Mesothelial cell of epicardium (in vitro differentiated cells): ENCODE measurements around the gene THRSP. TPM values are rescaled to one million over a fixed set of nuclear protein-coding genes. Genes with fewer than 3 reads are reported as not detected.
"Not testable (repeated sequence)": the region's sequence is repeated elsewhere in the genome, so short reads cannot be mapped to it uniquely, and the experiment has no call there.

Experiments
- DNase-seq, 2 experiments: peaks; one replicate each; pipeline ENCODE4 v3.0.0; 2021; ENCODE audit warnings: low spot score in 2 of 2; ENCODE audit not compliant: unreplicated experiment in 2 of 2
- H3K27ac Mint-ChIP-seq: 2 replicates; pipeline ENCODE4 v1.8.0; 2021; ENCODE audit warnings: mixed read lengths
- H3K27me3 Mint-ChIP-seq: 2 replicates; pipeline ENCODE4 v1.8.0; 2021; ENCODE audit warnings: low read depth, mixed read lengths
- H3K36me3 Mint-ChIP-seq: 2 replicates; pipeline ENCODE4 v1.8.0; 2021; ENCODE audit warnings: mixed read lengths
- H3K4me1 Mint-ChIP-seq: 2 replicates; pipeline ENCODE4 v1.8.0; 2021; ENCODE audit warnings: mixed read lengths
- H3K4me3 Mint-ChIP-seq: 2 replicates; pipeline ENCODE4 v1.8.0; 2021; ENCODE audit warnings: mild to moderate bottlenecking, moderate library complexity, mixed read lengths
- H3K9me3 Mint-ChIP-seq: 2 replicates; pipeline ENCODE4 v1.8.0; 2021; ENCODE audit warnings: mixed read lengths
- total RNA-seq: library from RNA; stranded (reverse); gene quantifications from 3 replicates; pipeline ENCODE4 v1.2.1, GENCODE V29; 2021
- TF ChIP-seq, protein P1 (sequence below): fragments of 200-600 bp; sonication (generic); IDR thresholded peaks from one replicate; pipeline ENCODE4 v1.5.0; 2021; ENCODE audit warnings: antibody characterized with exemption; ENCODE audit not compliant: unreplicated experiment

Gene THRSP
- total RNA-seq, 1 donor from 2014 or later = 0.31 TPM

DNA sequence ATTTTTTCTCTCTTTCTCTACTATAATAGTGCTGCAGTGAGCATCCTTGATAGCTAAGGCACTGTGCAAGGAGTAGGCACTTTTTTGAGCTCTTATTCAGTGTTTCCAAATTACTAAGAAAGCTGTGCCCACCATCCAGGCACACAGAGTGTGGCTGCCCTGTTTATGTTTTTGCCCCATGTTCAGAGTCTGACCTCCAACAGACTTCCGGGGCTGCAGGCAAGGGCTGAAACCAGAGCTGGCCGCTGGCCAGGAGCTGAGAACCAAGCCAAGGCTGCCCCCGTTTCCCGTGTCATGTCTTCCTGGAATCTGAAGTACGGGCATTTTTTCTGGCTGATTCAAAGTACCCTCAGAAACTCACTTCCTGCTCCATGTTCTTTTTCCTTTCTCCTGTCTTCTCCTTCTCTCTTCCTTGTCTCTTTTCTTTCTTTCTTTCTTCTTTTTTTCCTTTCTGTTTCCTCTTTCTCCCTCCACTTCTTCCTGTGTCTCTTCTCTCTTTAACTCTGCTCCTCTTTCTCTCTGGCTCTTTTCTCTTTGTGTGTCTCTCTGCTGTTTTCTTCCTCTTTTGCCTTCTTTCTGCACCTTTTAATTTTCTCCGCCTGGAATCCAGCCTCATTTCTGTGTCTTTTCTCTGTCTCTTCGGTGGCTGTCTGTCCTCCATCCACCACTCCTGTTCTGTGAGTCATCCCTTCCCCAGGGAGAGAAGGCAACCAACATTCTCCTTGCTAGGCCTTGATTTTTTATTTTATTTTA is 23.6 kb upstream of the THRSP start:
- TF ChIP-seq, protein P1, sequence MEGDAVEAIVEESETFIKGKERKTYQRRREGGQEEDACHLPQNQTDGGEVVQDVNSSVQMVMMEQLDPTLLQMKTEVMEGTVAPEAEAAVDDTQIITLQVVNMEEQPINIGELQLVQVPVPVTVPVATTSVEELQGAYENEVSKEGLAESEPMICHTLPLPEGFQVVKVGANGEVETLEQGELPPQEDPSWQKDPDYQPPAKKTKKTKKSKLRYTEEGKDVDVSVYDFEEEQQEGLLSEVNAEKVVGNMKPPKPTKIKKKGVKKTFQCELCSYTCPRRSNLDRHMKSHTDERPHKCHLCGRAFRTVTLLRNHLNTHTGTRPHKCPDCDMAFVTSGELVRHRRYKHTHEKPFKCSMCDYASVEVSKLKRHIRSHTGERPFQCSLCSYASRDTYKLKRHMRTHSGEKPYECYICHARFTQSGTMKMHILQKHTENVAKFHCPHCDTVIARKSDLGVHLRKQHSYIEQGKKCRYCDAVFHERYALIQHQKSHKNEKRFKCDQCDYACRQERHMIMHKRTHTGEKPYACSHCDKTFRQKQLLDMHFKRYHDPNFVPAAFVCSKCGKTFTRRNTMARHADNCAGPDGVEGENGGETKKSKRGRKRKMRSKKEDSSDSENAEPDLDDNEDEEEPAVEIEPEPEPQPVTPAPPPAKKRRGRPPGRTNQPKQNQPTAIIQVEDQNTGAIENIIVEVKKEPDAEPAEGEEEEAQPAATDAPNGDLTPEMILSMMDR = no peak
- H3K36me3 Mint-ChIP-seq = no peaks in the 10 kb centered on the region
- peak overlapping the region; percentile 99 for H3K27ac Mint-ChIP-seq
- peaks cover 13% of the 10 kb centered on the region for H3K4me1 Mint-ChIP-seq
- peaks cover 3% of the 10 kb centered on the region for H3K9me3 Mint-ChIP-seq
- H3K4me3 Mint-ChIP-seq = peak overlapping the region; percentile 4
- H3K27me3 Mint-ChIP-seq = no peaks in the 10 kb centered on the region
- peak; percentile 44 to 70 for DNase-seq

DNA sequence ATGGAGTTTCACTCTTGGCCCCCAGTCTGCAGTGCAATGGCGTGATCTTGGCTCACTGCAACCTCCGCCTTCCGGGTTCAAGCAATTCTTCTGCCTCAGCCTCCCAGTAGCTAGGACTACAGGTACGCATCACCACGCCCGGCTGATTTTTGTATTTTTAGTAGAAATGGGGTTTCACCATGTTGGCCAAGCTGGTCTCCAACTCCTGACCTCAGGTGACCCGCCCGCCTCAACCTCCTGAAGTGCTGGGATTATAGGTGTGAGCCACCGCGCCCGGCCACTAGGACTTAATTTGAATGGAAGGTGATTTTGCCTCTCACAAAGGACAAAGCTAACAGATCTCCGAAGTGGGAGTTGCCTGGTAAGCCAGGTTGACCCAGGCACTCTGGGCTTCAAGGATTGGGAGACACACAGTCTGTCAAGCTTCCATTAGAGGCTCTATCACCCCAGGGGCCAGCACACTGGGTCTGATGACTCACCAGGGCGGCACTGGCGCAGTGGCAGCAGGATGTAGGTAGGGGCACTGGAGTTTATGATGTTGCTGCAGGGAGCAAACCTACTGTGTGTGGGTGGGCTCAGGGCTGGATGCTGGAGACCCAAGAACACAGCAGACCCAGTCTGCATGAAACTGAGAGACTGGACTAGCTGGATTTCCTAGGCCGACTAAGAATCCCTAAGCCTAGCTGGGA is 22.8 kb upstream of the THRSP start:
- DNase-seq = no peak
- TF ChIP-seq, protein P1 = no peak
- Mint-ChIP-seq H3K9me3 (peaks cover 3% of the 10 kb centered on the region), H3K27me3 (no peaks in the 10 kb centered on the region), H3K36me3 (no peaks in the 10 kb centered on the region), H3K4me3 (no peak overlapping the region), H3K4me1 (peaks cover 19% of the 10 kb centered on the region), H3K27ac (peak overlapping the region; percentile 12)

DNA sequence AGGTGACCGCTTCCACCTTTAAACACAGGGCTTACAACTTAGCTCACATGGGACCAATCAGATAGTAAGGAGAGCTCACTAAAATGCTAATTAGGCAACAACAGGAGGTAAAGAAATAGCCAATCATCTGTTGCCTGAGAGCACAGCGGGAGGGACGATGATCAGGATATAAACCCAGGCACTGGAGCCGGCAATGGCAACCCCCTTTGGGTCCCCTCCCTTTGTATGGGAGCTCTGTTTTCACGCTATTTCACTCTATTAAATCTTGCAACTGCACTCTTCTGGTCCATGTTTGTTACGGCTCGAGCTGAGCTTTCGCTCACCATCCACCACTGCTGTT is 22.3 kb upstream of the THRSP start:
- H3K4me1 Mint-ChIP-seq = peaks cover 24% of the 10 kb centered on the region

DNA sequence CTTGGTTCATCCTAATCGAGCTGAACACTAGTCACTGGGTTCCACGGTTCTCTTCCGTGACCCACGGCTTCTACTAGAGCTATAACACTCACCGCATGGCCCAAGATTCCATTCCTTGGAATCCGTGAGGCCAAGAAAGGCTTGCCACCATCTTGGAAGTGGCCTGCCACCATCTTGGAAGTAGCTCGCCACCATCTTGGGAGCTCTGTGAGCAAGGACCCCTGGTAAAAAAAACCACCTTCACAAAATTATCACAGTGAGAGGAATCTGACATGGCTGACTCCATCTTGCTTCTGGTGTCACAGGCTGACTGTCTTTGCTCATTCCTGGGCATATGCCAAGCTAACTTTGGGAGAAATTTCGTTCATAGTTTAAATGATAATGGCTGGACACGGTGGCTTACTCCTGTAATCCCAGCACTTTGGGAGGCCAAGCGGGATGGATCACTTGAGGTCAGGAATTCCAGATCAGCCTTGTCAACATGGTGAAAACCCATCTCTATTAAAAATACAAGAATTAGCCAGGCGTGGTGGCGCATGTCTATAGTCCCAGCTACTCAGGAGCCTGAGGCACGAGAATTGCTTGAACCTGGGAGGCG is 21.7 kb upstream of the THRSP start:
- Mint-ChIP-seq H3K4me3 (no peak overlapping the region), H3K36me3 (no peaks in the 10 kb centered on the region), H3K4me1 (peaks cover 26% of the 10 kb centered on the region), H3K27ac (peak overlapping the region; percentile 73), H3K27me3 (no peaks in the 10 kb centered on the region), H3K9me3 (peaks cover 3% of the 10 kb centered on the region)
- TF ChIP-seq, protein P1 = no peak
- DNase-seq = no peak

More for the DNA sequence above, 22.3 kb upstream of the THRSP start:
- not testable (repeated sequence) for H3K36me3 Mint-ChIP-seq, DNase-seq, H3K9me3 Mint-ChIP-seq, H3K4me3 Mint-ChIP-seq, H3K27me3 Mint-ChIP-seq
- peak overlapping the region; percentile 73 for H3K27ac Mint-ChIP-seq

DNA sequence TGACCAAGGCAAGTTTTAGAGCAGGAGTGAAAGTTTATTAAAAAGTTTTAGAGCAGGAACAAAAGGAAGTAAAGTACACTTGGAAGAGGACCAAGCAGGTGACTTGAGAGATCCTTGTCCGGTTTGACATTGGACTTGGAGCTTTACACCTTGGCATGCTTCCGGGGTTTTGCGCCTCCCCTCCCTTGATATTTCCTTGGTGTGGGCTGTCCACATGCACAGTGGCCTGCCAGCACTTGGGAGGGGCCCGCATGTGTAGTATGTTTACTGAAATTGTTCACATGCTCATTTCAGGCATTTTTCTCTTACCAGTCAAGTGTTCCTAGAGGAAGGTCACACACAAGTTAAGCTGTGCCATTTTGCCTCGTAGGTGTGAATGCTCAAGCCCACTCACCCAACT is 19.0 kb upstream of the THRSP start:
- peaks cover 23% of the 10 kb centered on the region for H3K4me1 Mint-ChIP-seq

More for the DNA sequence above, 19.0 kb upstream of the THRSP start:
- Mint-ChIP-seq H3K9me3 (peaks cover 3% of the 10 kb centered on the region), H3K36me3 (no peaks in the 10 kb centered on the region), H3K27me3 (no peaks in the 10 kb centered on the region), H3K27ac (no peak overlapping the region), H3K4me3 (no peak overlapping the region)
- no peak for DNase-seq
- TF ChIP-seq, protein P1 = no peak
